OCI-LY3 (cell line): ENCODE data around the gene CTNNA3.

ENCODE experiments used
- CTCF ChIP-seq: fragments of 200-600, 300-600 bp; sonication (generic); IDR thresholded peaks from 2 replicates; pipeline ENCODE4 v1.5.1; 2014; ENCODE audit warnings: antibody characterized with exemption, low read length, low read depth
- EZH2phosphoT487 ChIP-seq: fragments of 200-600 bp; shearing (Covaris generic); IDR thresholded peaks from 2 replicates; pipeline ENCODE4 v1.6.1; 2018; ENCODE audit warnings: antibody characterized with exemption, mixed run types, low read depth

- TF ChIP-seq CTCF = no peak
- no peak for TF ChIP-seq EZH2phosphoT487
Measured at GRCh38 chr10:65907199-65907712, 1788.7 kb downstream of the CTNNA3 start.
